ENCODE results near the gene KSR2.
A peak's percentile ranks its signal among the peaks of the same experiment; 100 is the strongest.

The KSR2 gene

GRCh38 chr12:117433878-117434277 lies 534.9 kb downstream of the KSR2 start:
- DNase-seq = no peak

GRCh38 chr12:117430246-117430645 lies 538.5 kb downstream of the KSR2 start:
- DNase-seq = no peak

- no peak for DNase-seq
These were observed 541.6 kb downstream of the KSR2 start for GRCh38 chr12:117427211-117427610.

DNA sequence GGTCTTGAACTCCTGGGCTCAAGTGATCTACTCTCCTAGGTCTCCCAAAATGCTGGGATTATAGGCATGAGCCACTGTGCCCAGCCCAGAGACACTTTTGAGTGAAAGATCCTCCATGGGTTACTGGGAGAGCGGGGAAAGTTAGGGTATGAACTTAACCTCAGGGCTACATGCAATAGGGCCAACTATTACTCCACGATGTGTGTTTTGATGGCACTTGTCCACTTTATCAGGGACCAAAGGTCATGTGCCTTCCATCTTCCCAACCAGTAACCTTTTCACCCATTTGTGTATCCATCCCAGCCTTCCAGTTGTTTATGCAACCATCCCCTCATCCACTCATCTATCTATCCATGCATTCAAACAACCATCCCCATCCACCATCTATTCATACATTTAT lies 546.8 kb downstream of the KSR2 start:
- no peak for DNase-seq

- no peak for DNase-seq
These were observed 547.6 kb downstream of the KSR2 start for GRCh38 chr12:117421068-117421752.

- no peak for DNase-seq
These were observed 551.8 kb downstream of the KSR2 start for GRCh38 chr12:117417004-117417403.

- no peak for DNase-seq
These were observed 556.2 kb downstream of the KSR2 start for GRCh38 chr12:117412465-117413188.

DNA sequence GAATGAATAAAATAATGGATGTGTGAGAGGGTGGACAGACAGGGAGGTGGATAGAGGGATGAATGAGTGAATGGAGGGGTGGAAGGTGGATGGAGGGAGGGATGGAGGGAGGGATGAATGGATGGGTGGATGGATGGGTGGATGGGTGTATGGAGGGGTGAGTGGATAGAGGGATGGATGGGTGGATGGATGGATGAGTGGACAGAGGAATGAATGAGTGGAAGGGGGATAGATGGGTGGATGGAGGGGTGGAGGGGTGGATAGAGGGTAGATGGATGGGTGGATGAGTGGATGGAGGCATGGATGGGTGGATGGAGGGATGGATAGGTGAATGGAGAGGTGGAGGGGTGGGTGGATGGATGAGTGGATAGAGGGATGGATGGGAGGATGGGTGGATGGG lies 559.5 kb downstream of the KSR2 start:
- no peak for DNase-seq

DNA sequence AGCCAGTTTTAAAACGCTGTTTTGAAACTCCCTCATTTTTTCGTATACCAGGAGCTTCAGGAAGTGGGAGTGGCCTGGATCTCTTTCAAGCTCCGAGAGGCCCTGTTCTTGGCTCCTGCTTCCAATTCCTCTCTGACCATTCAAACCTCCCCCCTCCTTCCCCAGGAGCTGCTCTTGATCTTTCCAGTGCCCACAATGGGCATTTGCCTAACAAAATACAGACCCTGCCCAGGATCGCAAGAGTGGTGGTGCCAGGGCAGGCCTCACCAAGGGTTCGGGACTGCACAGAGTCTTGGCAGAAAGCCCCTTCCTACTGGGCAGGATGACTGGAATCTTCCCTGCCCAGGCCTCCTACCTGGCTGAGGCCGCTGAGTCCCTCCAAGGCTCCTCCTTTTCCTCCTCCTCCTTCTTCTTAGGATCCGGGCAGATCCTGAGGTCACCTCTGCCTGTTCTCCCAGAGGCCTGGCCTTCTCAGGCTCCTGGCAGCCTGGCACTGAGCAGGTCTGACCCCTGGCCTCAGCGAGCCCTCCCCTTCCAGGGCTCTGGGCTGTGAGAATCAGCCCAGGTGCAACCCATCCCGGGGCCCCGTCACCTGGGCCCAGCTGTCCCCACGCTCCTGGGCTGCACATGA lies 560.5 kb downstream of the KSR2 start:
- peak; percentile 15 for DNase-seq

- DNase-seq = no peak
These were observed 563.9 kb downstream of the KSR2 start for GRCh38 chr12:117404940-117405339.

GRCh38 chr12:117404203-117404853 lies 564.5 kb downstream of the KSR2 start:
- no peak for DNase-seq

GRCh38 chr12:117403586-117404139 lies 565.1 kb downstream of the KSR2 start:
- DNase-seq = no peak
